OCI-LY1 (cell line): ENCODE data around the gene OR52K2.
"Not testable (repeated sequence)": the region's sequence is repeated elsewhere in the genome, so short reads cannot be mapped to it uniquely, and the experiment has no call there.

Experiments
- CTCF ChIP-seq: fragments of 200-600 bp; sonication (generic), shearing (Covaris generic); IDR thresholded peaks from 2 replicates; pipeline ENCODE4 v1.5.1; 2017; ENCODE audit warnings: mild to moderate bottlenecking, antibody characterized with exemption, low read length, moderate library complexity, mixed read lengths
- EZH2 ChIP-seq: fragments of 200-600 bp; sonication (generic), shearing (Covaris generic); IDR thresholded peaks from 2 replicates; pipeline ENCODE4 v1.8.0; 2017; ENCODE audit warnings: borderline replicate concordance, mixed run types, mild to moderate bottlenecking, antibody characterized with exemption, low read length, moderate library complexity, mixed read lengths

GRCh38 chr11:4491405-4491804 is 42.3 kb downstream of the OR52K2 start:
- TF ChIP-seq CTCF, EZH2: not testable (repeated sequence)
